KMS-11 (cell line): ENCODE results near the gene TPGS2.

ENCODE experiments used
- H2AFZ ChIP-seq: fragments of 200-600 bp; sonication (generic); 2 replicates; pipeline ENCODE4 v1.6.1; 2016; ENCODE audit warnings: antibody characterized with exemption, mixed run types, low read depth
- H3K27ac ChIP-seq: fragments of 200-600 bp; sonication (generic); 2 replicates; pipeline ENCODE4 v1.6.1; 2016; ENCODE audit warnings: mild to moderate bottlenecking, mixed run types
- H3K27me3 ChIP-seq: fragments of 200-600 bp; sonication (generic); 2 replicates; pipeline ENCODE4 v1.6.1; 2017; ENCODE audit warnings: mild to moderate bottlenecking, low read depth, mixed run types, moderate library complexity; ENCODE audit not compliant: insufficient read depth
- H3K36me3 ChIP-seq: fragments of 200-600 bp; sonication (generic); 2 replicates; pipeline ENCODE4 v1.6.1; 2017; ENCODE audit warnings: mild to moderate bottlenecking, mixed run types; ENCODE audit not compliant: insufficient read depth
- H3K4me1 ChIP-seq: fragments of 200-600 bp; sonication (generic); 2 replicates; pipeline ENCODE4 v1.6.1; 2016; ENCODE audit warnings: mild to moderate bottlenecking, low read depth, mixed run types; ENCODE audit not compliant: poor library complexity, severe bottlenecking
- H3K4me2 ChIP-seq: fragments of 200-600 bp; sonication (generic); 2 replicates; pipeline ENCODE4 v1.7.0; 2016; ENCODE audit warnings: mild to moderate bottlenecking, mixed run types
- H3K4me3 ChIP-seq: fragments of 200-600 bp; sonication (generic); IDR thresholded peaks from 2 replicates; pipeline ENCODE4 v1.6.1; 2017; ENCODE audit warnings: low read depth, low read length, mixed read lengths; ENCODE audit not compliant: insufficient read depth
- H3K79me2 ChIP-seq: fragments of 200-600 bp; sonication (generic); 2 replicates; pipeline ENCODE4 v1.6.1; 2016; ENCODE audit warnings: low read depth, mixed run types; ENCODE audit not compliant: insufficient read depth
- H3K9ac ChIP-seq: fragments of 200-600 bp; sonication (generic); 2 replicates; pipeline ENCODE4 v1.6.1; 2016; ENCODE audit warnings: mild to moderate bottlenecking, mixed run types
- H4K20me1 ChIP-seq: fragments of 200-600 bp; sonication (generic); 2 replicates; pipeline ENCODE4 v1.6.1; 2016; ENCODE audit warnings: mild to moderate bottlenecking, mixed run types; ENCODE audit not compliant: insufficient read depth
- TF ChIP-seq, protein P1 (sequence below): fragments of 200-600 bp; sonication (generic); conservative IDR thresholded peaks from 2 replicates; pipeline ENCODE4 v1.6.1; 2017; ENCODE audit warnings: low read depth, mild to moderate bottlenecking, antibody characterized with exemption, low read length, moderate library complexity, mixed read lengths

The TPGS2 gene

DNA sequence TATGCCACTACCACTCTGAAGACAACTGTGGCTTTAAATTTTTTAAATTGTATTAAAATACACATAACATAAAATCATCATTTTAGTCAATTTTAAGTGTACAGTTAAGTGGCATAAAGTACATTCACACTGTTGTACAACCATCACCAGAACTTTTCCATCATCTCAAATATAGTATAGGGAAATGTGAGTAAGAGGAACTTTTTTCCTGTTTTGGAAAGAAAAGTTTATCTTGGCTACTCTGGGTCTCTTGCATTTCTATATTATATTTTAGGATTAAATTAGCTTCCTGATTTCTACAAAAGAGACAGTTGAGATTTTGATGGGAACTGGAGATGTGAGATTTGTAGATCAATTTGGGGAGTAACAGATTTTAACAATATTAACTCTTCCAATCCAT is 3.3 kb downstream of the TPGS2 start:
- Histone ChIP-seq H3K4me2 (no peak overlapping the region), H3K27ac (no peak overlapping the region), H4K20me1 (no peaks in the 10 kb centered on the region), H2AFZ (no peak overlapping the region), H3K4me3 (no peak overlapping the region), H3K4me1 (peaks cover 35% of the 10 kb centered on the region), H3K9ac (no peak overlapping the region), H3K27me3 (no peaks in the 10 kb centered on the region), H3K79me2 (peaks cover 32% of the 10 kb centered on the region), H3K36me3 (no peaks in the 10 kb centered on the region)
- TF ChIP-seq, protein P1, sequence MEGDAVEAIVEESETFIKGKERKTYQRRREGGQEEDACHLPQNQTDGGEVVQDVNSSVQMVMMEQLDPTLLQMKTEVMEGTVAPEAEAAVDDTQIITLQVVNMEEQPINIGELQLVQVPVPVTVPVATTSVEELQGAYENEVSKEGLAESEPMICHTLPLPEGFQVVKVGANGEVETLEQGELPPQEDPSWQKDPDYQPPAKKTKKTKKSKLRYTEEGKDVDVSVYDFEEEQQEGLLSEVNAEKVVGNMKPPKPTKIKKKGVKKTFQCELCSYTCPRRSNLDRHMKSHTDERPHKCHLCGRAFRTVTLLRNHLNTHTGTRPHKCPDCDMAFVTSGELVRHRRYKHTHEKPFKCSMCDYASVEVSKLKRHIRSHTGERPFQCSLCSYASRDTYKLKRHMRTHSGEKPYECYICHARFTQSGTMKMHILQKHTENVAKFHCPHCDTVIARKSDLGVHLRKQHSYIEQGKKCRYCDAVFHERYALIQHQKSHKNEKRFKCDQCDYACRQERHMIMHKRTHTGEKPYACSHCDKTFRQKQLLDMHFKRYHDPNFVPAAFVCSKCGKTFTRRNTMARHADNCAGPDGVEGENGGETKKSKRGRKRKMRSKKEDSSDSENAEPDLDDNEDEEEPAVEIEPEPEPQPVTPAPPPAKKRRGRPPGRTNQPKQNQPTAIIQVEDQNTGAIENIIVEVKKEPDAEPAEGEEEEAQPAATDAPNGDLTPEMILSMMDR: no peak

DNA sequence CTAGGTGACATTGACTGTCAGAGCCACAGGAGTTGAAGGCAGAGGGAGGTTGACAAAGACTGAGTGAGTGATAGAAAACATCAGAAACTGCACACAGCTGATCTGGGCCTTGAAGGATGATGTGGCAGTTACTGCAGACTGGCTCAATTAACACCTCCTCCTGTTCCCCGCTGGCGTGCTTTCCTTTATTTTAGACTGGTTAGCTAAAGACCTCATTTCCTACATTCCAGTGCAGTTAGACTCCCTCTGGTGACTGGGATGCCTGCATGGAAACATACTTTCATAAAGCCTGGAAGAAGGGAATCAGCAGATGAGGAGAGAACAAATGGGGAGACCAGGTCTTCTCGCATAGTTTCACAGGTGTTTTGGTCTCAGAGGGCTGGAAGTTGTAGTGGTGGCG is 7.1 kb downstream of the TPGS2 start:
- Histone ChIP-seq H3K36me3 (no peaks in the 10 kb centered on the region; the same call in 1 of the 2 replicates), H4K20me1 (no peaks in the 10 kb centered on the region), H3K27ac (no peak overlapping the region), H2AFZ (no peak overlapping the region), H3K9ac (no peak overlapping the region), H3K4me1 (peaks cover 19% of the 10 kb centered on the region), H3K27me3 (no peaks in the 10 kb centered on the region), H3K4me3 (no peak overlapping the region), H3K79me2 (peaks cover 16% of the 10 kb centered on the region; the same call in 1 of the 2 replicates), H3K4me2 (no peak overlapping the region)
- TF ChIP-seq, protein P1: no peak

DNA sequence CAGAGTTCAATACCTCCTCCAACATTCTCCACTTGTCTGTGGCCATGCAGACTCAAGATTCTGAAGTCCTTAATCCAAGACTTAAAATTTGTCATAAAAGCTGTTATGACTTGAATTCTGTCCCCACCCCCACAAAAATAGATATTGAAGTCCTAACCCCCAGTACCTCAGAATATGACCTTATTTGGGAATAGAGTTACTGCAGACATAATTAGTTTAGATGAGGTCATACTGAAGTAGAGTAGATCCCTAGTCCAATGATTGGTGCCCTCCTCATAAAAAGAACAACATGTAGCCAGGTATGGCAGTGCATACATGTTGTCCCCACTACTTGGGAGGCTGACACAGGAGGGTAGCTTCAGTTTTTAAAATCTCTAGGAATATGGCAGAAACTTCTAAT is 9.2 kb downstream of the TPGS2 start:
- Histone ChIP-seq H3K27me3 (no peaks in the 10 kb centered on the region), H4K20me1 (no peaks in the 10 kb centered on the region), H3K9ac (no peak overlapping the region), H3K36me3 (no peaks in the 10 kb centered on the region; the same call in 1 of the 2 replicates), H3K79me2 (peaks cover 3% of the 10 kb centered on the region; the same call in 1 of the 2 replicates), H3K4me3 (no peak overlapping the region), H3K4me1 (peaks cover 10% of the 10 kb centered on the region), H2AFZ (no peak overlapping the region), H3K27ac (no peak overlapping the region), H3K4me2 (no peak overlapping the region)
- TF ChIP-seq, protein P1: no peak

DNA sequence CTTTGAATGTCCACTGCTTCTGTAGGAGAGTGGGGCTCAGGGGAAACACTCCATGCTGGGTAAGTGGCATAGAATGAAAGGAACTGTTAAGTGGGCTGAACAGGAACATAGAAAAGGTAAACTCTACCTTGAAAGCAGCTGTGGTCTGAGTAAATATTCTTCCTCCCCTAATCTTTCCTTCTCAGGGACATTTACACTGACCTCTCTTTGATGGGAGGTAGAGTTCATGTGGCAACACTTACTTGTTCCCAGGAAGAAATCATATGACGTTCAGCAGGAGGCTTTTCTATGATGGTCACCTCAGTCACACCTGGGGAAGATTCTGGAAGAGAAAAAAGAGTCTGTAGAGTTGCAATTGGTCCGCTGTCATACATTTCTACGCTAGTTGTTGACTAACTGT is 10.2 kb downstream of the TPGS2 start:
- TF ChIP-seq, protein P1: no peak
- Histone ChIP-seq H3K79me2 (peaks cover 3% of the 10 kb centered on the region; the same call in 1 of the 2 replicates), H3K4me2 (no peak overlapping the region), H3K36me3 (no peaks in the 10 kb centered on the region; the same call in 1 of the 2 replicates), H3K27me3 (no peaks in the 10 kb centered on the region), H3K4me1 (peaks cover under 1% of the 10 kb centered on the region), H2AFZ (no peak overlapping the region), H3K4me3 (no peak overlapping the region), H4K20me1 (no peaks in the 10 kb centered on the region), H3K9ac (no peak overlapping the region), H3K27ac (no peak overlapping the region)
